H1 (cell line): ENCODE measurements around the gene LCN10. TPM values are rescaled to one million over a fixed set of nuclear protein-coding genes. Genes with fewer than 3 reads are reported as not detected.
A peak's percentile ranks its signal among the peaks of the same experiment; 100 is the strongest.

ENCODE experiments used
- CTCF ChIA-PET: fragments of 300-600 bp; sonication (Branson Sonifier 250); formaldehyde crosslinking; loops from one replicate; lab custom pipeline; 2021; ENCODE audit not compliant: partially characterized antibody; lab: Charles Lee
- POLR2A ChIA-PET: fragments of 300-600 bp; sonication (Branson Sonifier 250); formaldehyde crosslinking; loops from one replicate; lab custom pipeline; 2021; ENCODE audit warnings: inconsistent platforms; ENCODE audit not compliant: partially characterized antibody; lab: Charles Lee
- DNase-seq, 2 experiments: peaks; one replicate each; pipeline versions ENCODE4 v3.0.0 to v3.0.0-alpha.2; 2010 to 2022; ENCODE audit warnings: low spot score in 2 of 2, low read depth in 1 of 2, mixed read lengths in 1 of 2
- FAIRE-seq: peaks from 2 replicates; lab custom pipeline; 2011; peaks lifted over from hg19 to GRCh38; lab: Jason Lieb, UNC
- H2AFZ ChIP-seq: 2 replicates; pipeline ENCODE4 v1.8.1; 2012; ENCODE audit warnings: low read length, inconsistent platforms
- H2AK5ac ChIP-seq: 2 replicates; pipeline ENCODE4 v1.6.1; 2013; ENCODE audit warnings: low read depth, low read length
- H2BK120ac ChIP-seq: replicated peaks from 2 replicates; pipeline ENCODE3; 2013; ENCODE audit warnings: low read depth, low read length, inconsistent platforms
- H2BK12ac ChIP-seq: 2 replicates; pipeline ENCODE4 v1.6.1; 2013; ENCODE audit warnings: low read depth, low read length
- H2BK15ac ChIP-seq: 2 replicates; pipeline ENCODE4 v1.6.1; 2013; ENCODE audit warnings: low read length
- H2BK20ac ChIP-seq: 2 replicates; pipeline ENCODE4 v1.6.1; 2013; ENCODE audit warnings: low read length
- H2BK5ac ChIP-seq: 2 replicates; pipeline ENCODE4 v1.6.1; 2013; ENCODE audit warnings: low read depth, low read length
- H3K14ac ChIP-seq: 2 replicates; pipeline ENCODE4 v1.6.1; 2013; ENCODE audit warnings: inconsistent platforms; ENCODE audit not compliant: insufficient read length
- H3K18ac ChIP-seq: 2 replicates; pipeline ENCODE4 v1.6.1; 2013; ENCODE audit warnings: low read length; ENCODE audit errors: extremely low read depth
- H3K23ac ChIP-seq: 2 replicates; pipeline ENCODE4 v1.6.1; 2013; ENCODE audit warnings: inconsistent platforms; ENCODE audit not compliant: insufficient read length
- H3K23me2 ChIP-seq: 2 replicates; pipeline ENCODE4 v1.6.1; 2013; ENCODE audit warnings: low read depth, low read length
- H3K27ac ChIP-seq: 2 replicates; pipeline ENCODE4 v1.6.1; 2011; ENCODE audit warnings: low read depth, low read length, inconsistent platforms
- H3K27me3 ChIP-seq, 4 experiments: replicated peaks in 1 of 4; 1 replicate in 1 of 4; 2 replicates in 3 of 4; pipeline versions ENCODE4 v1.6.1 to v1.8.1; 2011 to 2013; ENCODE audit warnings: low read length in 3 of 4, mild to moderate bottlenecking in 3 of 4, inconsistent platforms in 2 of 4, mixed read lengths in 2 of 4, moderate library complexity in 1 of 4; ENCODE audit not compliant: control insufficient read depth in 3 of 4, insufficient read depth in 3 of 4; ENCODE audit errors: extremely low read depth in 1 of 4
- H3K36me3 ChIP-seq, 4 experiments: 2 replicates each; pipeline versions ENCODE4 v1.6.1 to v1.8.1; 2011 to 2013; ENCODE audit warnings: mild to moderate bottlenecking in 4 of 4, low read length in 3 of 4, moderate library complexity in 2 of 4, control low read depth in 1 of 4, inconsistent platforms in 1 of 4; ENCODE audit not compliant: insufficient read depth in 4 of 4, control insufficient read depth in 2 of 4
- H3K4ac ChIP-seq: replicated peaks from 2 replicates; pipeline ENCODE3; 2013; ENCODE audit warnings: low read length, low read depth, mixed read lengths, inconsistent platforms; ENCODE audit not compliant: insufficient read length
- H3K4me1 ChIP-seq, 4 experiments: replicated peaks in 1 of 4; 1 replicate in 1 of 4; 2 replicates in 3 of 4; pipeline versions ENCODE4 v1.6.1 to v1.8.1; 2011 to 2013; ENCODE audit warnings: low read length in 3 of 4, inconsistent platforms in 2 of 4, mixed read lengths in 1 of 4; ENCODE audit not compliant: insufficient read depth in 4 of 4, control insufficient read depth in 3 of 4
- H3K4me2 ChIP-seq, 2 experiments: 2 replicates each; pipeline versions ENCODE4 v1.6.1 to v1.8.1; 2011 to 2013; ENCODE audit warnings: low read depth in 2 of 2, low read length in 2 of 2, control low read depth in 1 of 2, inconsistent platforms in 1 of 2, mild to moderate bottlenecking in 1 of 2; ENCODE audit not compliant: insufficient read depth in 1 of 2
- H3K4me3 ChIP-seq, 4 experiments: fragments of 200-600, 300-600 bp in 1 of 4; sonication (generic), shearing (Covaris generic), sonication (Bioruptor Twin) in 1 of 4; 2 replicates each; pipeline versions ENCODE4 v1.5.1 to v1.8.1; 2011 to 2016; ENCODE audit warnings: low read length in 4 of 4, low read depth in 3 of 4, control low read depth in 2 of 4, inconsistent platforms in 2 of 4, mild to moderate bottlenecking in 2 of 4, mixed read lengths in 1 of 4, moderate library complexity in 1 of 4; ENCODE audit not compliant: insufficient read depth in 2 of 4; ENCODE audit errors: extremely low read depth in 1 of 4
- H3K56ac ChIP-seq: replicated peaks from 2 replicates; pipeline ENCODE3; 2013; ENCODE audit warnings: low read depth, mild to moderate bottlenecking, mixed read lengths, low read length, inconsistent platforms; ENCODE audit not compliant: insufficient read length
- H3K79me1 ChIP-seq: 2 replicates; pipeline ENCODE4 v1.6.1; 2013; ENCODE audit warnings: low read depth, low read length, control low read depth
- H3K79me2 ChIP-seq, 2 experiments: 2 replicates each; pipeline versions ENCODE4 v1.6.1 to v1.8.1; 2012 to 2013; ENCODE audit warnings: low read length in 2 of 2, mild to moderate bottlenecking in 2 of 2, inconsistent platforms in 1 of 2; ENCODE audit not compliant: insufficient read depth in 2 of 2, control insufficient read depth in 1 of 2
- H3K9ac ChIP-seq, 4 experiments: replicated peaks in 1 of 4; 1 replicate in 1 of 4; 2 replicates in 3 of 4; pipeline versions ENCODE4 v1.6.1 to v1.8.1; 2011 to 2013; ENCODE audit warnings: low read depth in 3 of 4, low read length in 3 of 4, control low read depth in 2 of 4, mild to moderate bottlenecking in 2 of 4, moderate library complexity in 2 of 4, inconsistent platforms in 1 of 4; ENCODE audit errors: extremely low read depth in 1 of 4
- H3K9me3 ChIP-seq, 2 experiments: 2 replicates each; pipeline versions ENCODE4 v1.6.1 to v1.8.1; 2012 to 2013; ENCODE audit warnings: mild to moderate bottlenecking in 2 of 2, moderate library complexity in 2 of 2, control low read depth in 1 of 2, inconsistent platforms in 1 of 2, low read depth in 1 of 2, low read length in 1 of 2, mixed read lengths in 1 of 2; ENCODE audit not compliant: insufficient read depth in 2 of 2
- H4K20me1 ChIP-seq, 2 experiments: replicated peaks in 1 of 2; 2 replicates each; pipeline versions ENCODE3 to v1.8.1; 2011 to 2013; ENCODE audit warnings: inconsistent platforms in 2 of 2, low read length in 2 of 2, mild to moderate bottlenecking in 1 of 2; ENCODE audit not compliant: insufficient read depth in 2 of 2, control insufficient read depth in 1 of 2
- H4K5ac ChIP-seq: 2 replicates; pipeline ENCODE4 v1.6.1; 2013; ENCODE audit warnings: low read length, low read depth, mixed read lengths, inconsistent platforms; ENCODE audit not compliant: insufficient read length
- H4K8ac ChIP-seq: 2 replicates; pipeline ENCODE4 v1.8.0; 2013; ENCODE audit warnings: mild to moderate bottlenecking, moderate library complexity, low read length, inconsistent platforms; ENCODE audit not compliant: insufficient read depth; ENCODE audit errors: extremely low read depth
- H4K91ac ChIP-seq: replicated peaks from 2 replicates; pipeline ENCODE3; 2013; ENCODE audit warnings: low read length, mixed read lengths, inconsistent platforms; ENCODE audit not compliant: insufficient read length
- KDM1A ChIP-seq: fragments of 200-600, 300-600 bp; sonication (generic); IDR thresholded peaks from 2 replicates; pipeline ENCODE4 v1.7.1; 2016; ENCODE audit warnings: mild to moderate bottlenecking, low read length, borderline replicate concordance
- MAFK ChIP-seq: IDR thresholded peaks from 2 replicates; pipeline ENCODE4 v1.6.1; 2012; ENCODE audit warnings: low read depth, mild to moderate bottlenecking, improper control_type of control experiment, low read length
- NRF1 ChIP-seq: IDR thresholded peaks from 2 replicates; pipeline ENCODE4 v1.6.1; 2011; ENCODE audit warnings: mild to moderate bottlenecking, low read depth, low read length, improper control_type of control experiment
- POLR2A ChIP-seq, 2 experiments: IDR thresholded peaks; 1 replicate in 1 of 2; 2 replicates in 1 of 2; pipeline ENCODE4 v1.6.1; 2011; ENCODE audit warnings: low read depth in 2 of 2, low read length in 2 of 2, mild to moderate bottlenecking in 2 of 2; ENCODE audit errors: control extremely low read depth in 1 of 2
- SIN3A ChIP-seq, 2 experiments: IDR thresholded peaks in 1 of 2; conservative IDR thresholded peaks in 1 of 2; 2 replicates each; pipeline ENCODE4 v1.6.1; 2011 to 2012; ENCODE audit warnings: low read length in 2 of 2, improper control_type of control experiment in 1 of 2, low read depth in 1 of 2, mild to moderate bottlenecking in 1 of 2
- SIX5 ChIP-seq: IDR thresholded peaks from 2 replicates; pipeline ENCODE4 v1.6.1; 2011; ENCODE audit warnings: mild to moderate bottlenecking, low read depth, low read length
- SP1 ChIP-seq: IDR thresholded peaks from 2 replicates; pipeline ENCODE4 v1.6.1; 2011; ENCODE audit warnings: low read depth, low read length
- SP2 ChIP-seq: IDR thresholded peaks from 2 replicates; pipeline ENCODE4 v1.6.1; 2012; ENCODE audit warnings: mild to moderate bottlenecking, low read length, inconsistent platforms
- TEAD4 ChIP-seq: IDR thresholded peaks from 2 replicates; pipeline ENCODE4 v1.6.1; 2012; ENCODE audit warnings: low read depth, low read length, inconsistent platforms, mixed read lengths
- YY1 ChIP-seq: IDR thresholded peaks from 2 replicates; pipeline ENCODE4 v1.6.1; 2011; ENCODE audit warnings: low read depth, mild to moderate bottlenecking, low read length
- ZNF274 ChIP-seq: IDR thresholded peaks from 2 replicates; pipeline ENCODE4 v1.7.0; 2012; ENCODE audit warnings: low read length, borderline replicate concordance; ENCODE audit errors: extremely low read depth
- WGBS, 2 experiments: shearing (Covaris generic) in 1 of 2; methylation state at CpG; one replicate each; pipeline versions ENCODE4 v1.1.6 to v1.1.7; 2013 to 2015; ENCODE audit warnings: low lambda C conversion rate in 2 of 2, mixed read lengths in 2 of 2, inconsistent platforms in 1 of 2, low coverage in 1 of 2, missing lambda C conversion rate in 1 of 2; ENCODE audit not compliant: insufficient replicate concordance in 2 of 2, insufficient coverage in 1 of 2, insufficient read length in 1 of 2; ENCODE audit errors: extremely low coverage in 1 of 2, missing lambda C conversion rate in 1 of 2; 5-methylcytosine and 5-hydroxymethylcytosine counted together
- polyA plus RNA-seq, 7 experiments: library from polyadenylated mRNA; depleted of rRNA in 3 of 7; stranded (reverse) in 5 of 7; unstranded in 2 of 7; fragments of >200 nt in 5 of 7; fragments of 200-250 nt in 2 of 7; gene quantifications; 1 replicate in 5 of 7; 2 replicates in 1 of 7; 4 replicates in 1 of 7; pipeline versions ENCODE4 v1.2.1 to v1.2.3, GENCODE V29; 2011 to 2013; ENCODE audit warnings: missing spikeins in 2 of 7, mixed read lengths in 2 of 7
- total RNA-seq: library from RNA; stranded (reverse); fragmentation: NEBNext Ultra II Directional; extraction: Animal tissue kit (Norgen Biotek cat#: 25700); gene quantifications from 2 replicates; pipeline ENCODE4 v1.2.1, GENCODE V29; 2021
- TF ChIP-seq, protein P1 (sequence below): IDR thresholded peaks from 2 replicates; pipeline ENCODE4 v1.6.1; 2012; ENCODE audit warnings: inconsistent platforms

LCN10 gene
- total and polyA plus RNA-seq, 2 of the 8 experiments (the other 6 are each of a cell fraction or from before 2014, with no cell fraction given) = 2.6 to 2.8 TPM

DNA sequence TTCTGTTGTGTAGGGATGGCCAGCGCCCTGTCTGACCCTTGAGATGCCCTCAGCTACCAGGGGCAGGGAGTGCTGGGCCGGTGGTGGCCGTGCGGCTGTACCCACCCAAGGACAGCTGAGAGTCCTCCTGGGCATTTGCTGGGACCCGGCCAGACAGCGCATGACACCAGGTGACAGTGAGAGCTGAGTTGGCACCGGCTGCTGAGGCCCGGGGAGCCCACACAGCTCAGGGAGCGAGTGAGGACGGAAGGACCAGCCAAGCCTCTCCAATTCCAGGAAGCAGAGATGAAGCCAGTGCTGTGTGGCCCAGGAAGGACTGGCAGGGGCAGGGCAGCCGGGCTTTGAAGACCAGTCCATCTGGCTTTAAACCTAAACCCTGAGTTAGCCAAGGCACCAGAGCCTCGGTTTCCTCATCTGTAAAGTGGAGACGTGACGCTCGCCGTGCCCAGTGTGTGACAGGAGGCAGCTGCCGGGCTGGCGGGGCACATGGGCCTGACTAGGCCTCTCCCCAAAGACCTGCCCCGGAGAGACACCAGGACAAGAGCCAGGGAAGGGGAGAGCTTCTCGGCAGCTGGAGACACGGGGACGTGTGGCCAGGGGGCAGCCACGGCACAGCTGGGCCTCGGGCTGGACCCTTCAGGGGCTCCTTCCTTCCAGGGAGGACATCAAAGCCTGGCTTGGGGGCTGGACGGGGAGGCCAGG is 52.5 kb downstream of the LCN10 start:
- Histone ChIP-seq H3K9me3 (no peaks in the 10 kb centered on the region), H4K8ac (no peak overlapping the region; the same call in 1 of the 2 replicates), H3K4me2 (no peak overlapping the region), H3K18ac (no peak overlapping the region), H2AK5ac (no peak overlapping the region; the same call in 1 of the 2 replicates), H3K79me1 (peaks cover 3% of the 10 kb centered on the region; the same call in 1 of the 2 replicates), H3K14ac (no peak overlapping the region), H3K56ac (no peak overlapping the region), H3K4me1 (peaks cover 0 to 28% (median 17%) of the 10 kb centered on the region in 4 experiments; a peak in 5 of 7 replicates), H3K27ac (no peak overlapping the region), H3K27me3 (peaks cover 0 to 11% (median 5%) of the 10 kb centered on the region in 4 experiments; a peak in 4 of 7 replicates), H3K4ac (no peak overlapping the region), H2BK20ac (no peak overlapping the region), H4K5ac (no peak overlapping the region), H3K36me3 (no peaks in the 10 kb centered on the region), H2BK15ac (peak overlapping the region; percentile 29; the same call in 1 of the 2 replicates), H3K23ac (no peak overlapping the region), H2BK5ac (no peak overlapping the region), H4K20me1 (no peaks in the 10 kb centered on the region), H4K91ac (peak overlapping the region; percentile 15), H2BK12ac (0 out of 2 replicates have a peak overlapping the region, but pooled peaks have one; percentile 39), H3K9ac (no peak overlapping the region), H2AFZ (no peak overlapping the region), H3K79me2 (no peaks in the 10 kb centered on the region), H3K23me2 (peaks cover 13% of the 10 kb centered on the region; the same call in 1 of the 2 replicates), H3K4me3 (no peak overlapping the region), H2BK120ac (no peak overlapping the region)
- POLR2A ChIA-PET = interaction anchor here (1.1 to 1.2 kb wide), 2 partner anchors 31 to 38 kb away, joined by 3 to 4 read pairs; no protein-coding TSS in a partner anchor
- whole genome bisulfite sequencing, 2 experiments = 92% methylated on average over 25 of the region's 25 CpGs; no CpG with 5 or more reads in 1 of the 2 experiments
- FAIRE-seq = no peak
- CTCF ChIA-PET = interaction anchor here (1.1 to 12.8 kb wide), 6 partner anchors 8 to 64 kb away, joined by 3 to 125 read pairs (median 3); no protein-coding TSS in a partner anchor
- peak in 1 of 2 experiments; percentile 42 for DNase-seq
- TF ChIP-seq SIN3A (conservative IDR thresholded peaks at IDR 0.05 in 1 of 2, IDR thresholded peaks at IDR 0.05 in 1 of 2; ENCODE audit: low read depth in 1 of 2, low read length in 2 of 2) (no peak), MAFK (no peak), SP1 (no peak), ZNF274 (no peak), YY1 (no peak), NRF1 (no peak), SP2 (no peak), SIX5 (no peak), TEAD4 (no peak), KDM1A (no peak), POLR2A (IDR thresholded peaks at IDR 0.05; ENCODE audit: control extremely low read depth in 1 of 2, low read depth in 2 of 2, low read length in 2 of 2) (no peak)
- TF ChIP-seq, protein P1, sequence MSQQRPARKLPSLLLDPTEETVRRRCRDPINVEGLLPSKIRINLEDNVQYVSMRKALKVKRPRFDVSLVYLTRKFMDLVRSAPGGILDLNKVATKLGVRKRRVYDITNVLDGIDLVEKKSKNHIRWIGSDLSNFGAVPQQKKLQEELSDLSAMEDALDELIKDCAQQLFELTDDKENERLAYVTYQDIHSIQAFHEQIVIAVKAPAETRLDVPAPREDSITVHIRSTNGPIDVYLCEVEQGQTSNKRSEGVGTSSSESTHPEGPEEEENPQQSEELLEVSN = no peak
